ENCODE data around the gene GDPD4. TPM values are rescaled to one million over a fixed set of nuclear protein-coding genes. Genes with fewer than 3 reads are reported as not detected.

The GDPD4 gene
- polyA plus RNA-seq, 2 of the 4 experiments (the other 2 are of a cell fraction) = not detected

GRCh38 chr11:77223797-77224196, 77.7 kb downstream of the GDPD4 start:
- WGBS (ENCODE audit: missing lambda C conversion rate) = 36% methylated on average over 8 of the region's 9 CpGs
- Histone ChIP-seq H3K9me3 (no peaks in the 10 kb centered on the region), H3K4me2 (no peak overlapping the region), H3K27ac (no peak overlapping the region), H3K4me3 (no peak overlapping the region), H3K4me1 (no peaks in the 10 kb centered on the region)
- FAIRE-seq = no peak
- no peak for ATAC-seq
- TF ChIP-seq PBX3 (IDR thresholded peaks at IDR 0.05) (no peak), HEYL (CRISPR knock-in tag; IDR thresholded peaks at IDR 0.05) (no peak), GATA3 (IDR thresholded peaks at IDR 0.05; ENCODE audit: borderline replicate concordance) (no peak), TFCP2L1 (CRISPR knock-in tag; IDR thresholded peaks at IDR 0.05) (no peak), MAZ (IDR thresholded peaks at IDR 0.05; ENCODE audit: borderline replicate concordance, low read depth, low read length) (no peak), CHD2 (IDR thresholded peaks at IDR 0.05; ENCODE audit: low read length, partially characterized antibody) (no peak), MAFK (IDR thresholded peaks at IDR 0.05; ENCODE audit: partially characterized antibody) (no peak)
- TF ChIP-seq, protein P1, sequence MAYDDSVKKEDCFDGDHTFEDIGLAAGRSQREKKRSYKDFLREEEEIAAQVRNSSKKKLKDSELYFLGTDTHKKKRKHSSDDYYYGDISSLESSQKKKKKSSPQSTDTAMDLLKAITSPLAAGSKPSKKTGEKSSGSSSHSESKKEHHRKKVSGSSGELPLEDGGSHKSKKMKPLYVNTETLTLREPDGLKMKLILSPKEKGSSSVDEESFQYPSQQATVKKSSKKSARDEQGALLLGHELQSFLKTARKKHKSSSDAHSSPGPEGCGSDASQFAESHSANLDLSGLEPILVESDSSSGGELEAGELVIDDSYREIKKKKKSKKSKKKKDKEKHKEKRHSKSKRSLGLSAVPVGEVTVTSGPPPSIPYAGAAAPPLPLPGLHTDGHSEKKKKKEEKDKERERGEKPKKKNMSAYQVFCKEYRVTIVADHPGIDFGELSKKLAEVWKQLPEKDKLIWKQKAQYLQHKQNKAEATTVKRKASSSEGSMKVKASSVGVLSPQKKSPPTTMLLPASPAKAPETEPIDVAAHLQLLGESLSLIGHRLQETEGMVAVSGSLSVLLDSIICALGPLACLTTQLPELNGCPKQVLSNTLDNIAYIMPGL (CRISPR knock-in tag; IDR thresholded peaks at IDR 0.05; ENCODE audit: borderline replicate concordance) = no peak
- TF ChIP-seq, protein P2, sequence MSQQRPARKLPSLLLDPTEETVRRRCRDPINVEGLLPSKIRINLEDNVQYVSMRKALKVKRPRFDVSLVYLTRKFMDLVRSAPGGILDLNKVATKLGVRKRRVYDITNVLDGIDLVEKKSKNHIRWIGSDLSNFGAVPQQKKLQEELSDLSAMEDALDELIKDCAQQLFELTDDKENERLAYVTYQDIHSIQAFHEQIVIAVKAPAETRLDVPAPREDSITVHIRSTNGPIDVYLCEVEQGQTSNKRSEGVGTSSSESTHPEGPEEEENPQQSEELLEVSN (IDR thresholded peaks at IDR 0.05; ENCODE audit: borderline replicate concordance, low read depth) = no peak
- DNase-seq (ENCODE audit: low read depth in 1 of 2, low spot score in 1 of 2) = no peak
- POLR2A ChIA-PET = no interaction called here
- CTCF ChIA-PET = interaction anchor here (0.7 to 1.3 kb wide), 4 partner anchors 8 to 178 kb away, joined by 3 to 4 read pairs (median 3); no protein-coding TSS in a partner anchor

GRCh38 chr11:77217156-77217555, 84.3 kb downstream of the GDPD4 start:
- DNase-seq (ENCODE audit: low read depth in 1 of 2, low spot score in 1 of 2) (no peak), ATAC-seq (no peak), FAIRE-seq (no peak)
- no peaks in the 10 kb centered on the region for H3K4me1 ChIP-seq
- CTCF ChIA-PET = interaction anchor here (0.9 to 1.1 kb wide), 2 partner anchors 21 to 25 kb away, joined by 4 read pairs; no protein-coding TSS in a partner anchor
- no peak overlapping the region for H3K4me2 ChIP-seq
- H3K9me3 ChIP-seq = no peaks in the 10 kb centered on the region
- WGBS (ENCODE audit: missing lambda C conversion rate) = 9% methylated on average over 2 of the region's 2 CpGs
- H3K27ac ChIP-seq = no peak overlapping the region
- H3K4me3 ChIP-seq = no peak overlapping the region
- POLR2A ChIA-PET = no interaction called here
- TF ChIP-seq RFX5 (IDR thresholded peaks at IDR 0.05) = no peak
- TF ChIP-seq, protein P2 (IDR thresholded peaks at IDR 0.05; ENCODE audit: borderline replicate concordance, low read depth) = no peak
- TF ChIP-seq NR3C1 (IDR thresholded peaks at IDR 0.05) = no peak
- no peak for TF ChIP-seq TP53 (CRISPR knock-in tag; IDR thresholded peaks at IDR 0.05)
- TF ChIP-seq HEYL (CRISPR knock-in tag; IDR thresholded peaks at IDR 0.05) = no peak
- TF ChIP-seq EHF (CRISPR knock-in tag; IDR thresholded peaks at IDR 0.05) = no peak
- TF ChIP-seq BHLHE40 (IDR thresholded peaks at IDR 0.05; ENCODE audit: low read depth, low read length) = no peak
- no peak for TF ChIP-seq CHD2 (IDR thresholded peaks at IDR 0.05; ENCODE audit: low read length, partially characterized antibody)

- FAIRE-seq (no peak), DNase-seq (ENCODE audit: low read depth in 1 of 2, low spot score in 1 of 2) (no peak), ATAC-seq (no peak)
- ChIA-PET POLR2A (no interaction called here), CTCF (interaction anchor here (1.2 to 1.4 kb wide), 3 partner anchors 11 to 27 kb away, joined by 3 to 6 read pairs (median 4); no protein-coding TSS in a partner anchor)
- Histone ChIP-seq H3K9me3 (no peaks in the 10 kb centered on the region), H3K4me2 (no peak overlapping the region), H3K4me1 (no peaks in the 10 kb centered on the region), H3K27ac (no peak overlapping the region), H3K4me3 (no peak overlapping the region)
- 30% methylated on average over 3 of the region's 3 CpGs for WGBS (ENCODE audit: missing lambda C conversion rate)
- no peak for TF ChIP-seq POLR2A (IDR thresholded peaks at IDR 0.05; ENCODE audit: low read length)
- no peak for TF ChIP-seq SREBF2 (IDR thresholded peaks at IDR 0.05)
- TF ChIP-seq EHMT2 (IDR thresholded peaks at IDR 0.05; ENCODE audit: low read depth) = no peak
- TF ChIP-seq, protein P2 (IDR thresholded peaks at IDR 0.05; ENCODE audit: borderline replicate concordance, low read depth) = no peak
- no peak for TF ChIP-seq RNF2 (IDR thresholded peaks at IDR 0.05; ENCODE audit: borderline replicate concordance, low read depth)
- no peak for TF ChIP-seq HDAC2 (IDR thresholded peaks at IDR 0.05)
- TF ChIP-seq JUNB (IDR thresholded peaks at IDR 0.05) = no peak
- no peak for TF ChIP-seq CEBPB (IDR thresholded peaks at IDR 0.05)
- TF ChIP-seq KDM1A (IDR thresholded peaks at IDR 0.05; ENCODE audit: low read depth) = no peak
- no peak for TF ChIP-seq MAX (IDR thresholded peaks at IDR 0.05)
- no peak for TF ChIP-seq NFE2L2 (conservative IDR thresholded peaks at IDR 0.05; ENCODE audit: low read length)
- TF ChIP-seq FOSB (CRISPR knock-in tag; IDR thresholded peaks at IDR 0.05) = no peak
- TF ChIP-seq RAD21 (conservative IDR thresholded peaks at IDR 0.05 in 1 of 2, IDR thresholded peaks at IDR 0.05 in 1 of 2) = no peak
- TF ChIP-seq HES2 (IDR thresholded peaks at IDR 0.05) = no peak
- TF ChIP-seq CBX8 (IDR thresholded peaks at IDR 0.05) = no peak
- TF ChIP-seq, protein P1 (CRISPR knock-in tag; IDR thresholded peaks at IDR 0.05; ENCODE audit: borderline replicate concordance) = no peak
- no peak for TF ChIP-seq CBX2 (IDR thresholded peaks at IDR 0.05; ENCODE audit: borderline replicate concordance, low read depth)
Measured at GRCh38 chr11:77215106-77215505, 86.4 kb downstream of the GDPD4 start.
